Measurements from ENCODE around the gene R3HDML. TPM values are rescaled to one million over a fixed set of nuclear protein-coding genes. Genes with fewer than 3 reads are reported as not detected.
"Not testable (repeated sequence)": the region's sequence is repeated elsewhere in the genome, so short reads cannot be mapped to it uniquely, and the experiment has no call there.

Gene R3HDML
- total RNA-seq, 6 donors from 2014 or later: not detected

DNA sequence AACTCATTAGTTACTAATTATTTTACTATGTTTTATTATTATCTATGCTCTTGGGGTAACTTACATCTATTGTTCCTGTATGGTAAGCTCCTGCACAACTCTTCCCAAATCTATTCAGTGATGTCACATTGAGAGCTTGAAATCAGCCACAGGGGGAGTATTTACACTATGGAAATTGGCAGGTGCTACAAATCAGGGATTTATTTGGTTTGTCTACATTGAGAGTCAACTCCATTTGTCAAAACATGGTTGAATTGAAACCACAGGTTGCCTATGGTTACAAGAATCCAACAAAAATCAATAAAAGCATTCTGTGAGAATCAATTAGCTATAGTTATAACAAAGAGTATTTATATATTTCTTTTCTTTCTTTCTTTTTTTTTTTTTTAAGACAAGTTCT lies 22.0 kb upstream of the R3HDML start:
- Histone ChIP-seq H3K27ac (no peak overlapping the region), H3K4me1 (peaks cover 9 to 15% (median 11%) of the 10 kb centered on the region in 4 donors), H3K36me3 (no peaks in the 10 kb centered on the region), H3K27me3 (no peaks in the 10 kb centered on the region), H3K4me3 (no peak overlapping the region), H3K9me3 (no peaks in the 10 kb centered on the region)
- TF ChIP-seq POLR2A (IDR thresholded peaks at IDR 0.05) (no peak), POLR2AphosphoS5 (IDR thresholded peaks at IDR 0.05) (no peak), EP300 (IDR thresholded peaks at IDR 0.05) (no peak)
- TF ChIP-seq, protein P1, sequence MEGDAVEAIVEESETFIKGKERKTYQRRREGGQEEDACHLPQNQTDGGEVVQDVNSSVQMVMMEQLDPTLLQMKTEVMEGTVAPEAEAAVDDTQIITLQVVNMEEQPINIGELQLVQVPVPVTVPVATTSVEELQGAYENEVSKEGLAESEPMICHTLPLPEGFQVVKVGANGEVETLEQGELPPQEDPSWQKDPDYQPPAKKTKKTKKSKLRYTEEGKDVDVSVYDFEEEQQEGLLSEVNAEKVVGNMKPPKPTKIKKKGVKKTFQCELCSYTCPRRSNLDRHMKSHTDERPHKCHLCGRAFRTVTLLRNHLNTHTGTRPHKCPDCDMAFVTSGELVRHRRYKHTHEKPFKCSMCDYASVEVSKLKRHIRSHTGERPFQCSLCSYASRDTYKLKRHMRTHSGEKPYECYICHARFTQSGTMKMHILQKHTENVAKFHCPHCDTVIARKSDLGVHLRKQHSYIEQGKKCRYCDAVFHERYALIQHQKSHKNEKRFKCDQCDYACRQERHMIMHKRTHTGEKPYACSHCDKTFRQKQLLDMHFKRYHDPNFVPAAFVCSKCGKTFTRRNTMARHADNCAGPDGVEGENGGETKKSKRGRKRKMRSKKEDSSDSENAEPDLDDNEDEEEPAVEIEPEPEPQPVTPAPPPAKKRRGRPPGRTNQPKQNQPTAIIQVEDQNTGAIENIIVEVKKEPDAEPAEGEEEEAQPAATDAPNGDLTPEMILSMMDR (IDR thresholded peaks at IDR 0.05): no peak
- no peak for ATAC-seq (ENCODE audit: low FRiP score in 2 of 2)
- DNase-seq: no peak

DNA sequence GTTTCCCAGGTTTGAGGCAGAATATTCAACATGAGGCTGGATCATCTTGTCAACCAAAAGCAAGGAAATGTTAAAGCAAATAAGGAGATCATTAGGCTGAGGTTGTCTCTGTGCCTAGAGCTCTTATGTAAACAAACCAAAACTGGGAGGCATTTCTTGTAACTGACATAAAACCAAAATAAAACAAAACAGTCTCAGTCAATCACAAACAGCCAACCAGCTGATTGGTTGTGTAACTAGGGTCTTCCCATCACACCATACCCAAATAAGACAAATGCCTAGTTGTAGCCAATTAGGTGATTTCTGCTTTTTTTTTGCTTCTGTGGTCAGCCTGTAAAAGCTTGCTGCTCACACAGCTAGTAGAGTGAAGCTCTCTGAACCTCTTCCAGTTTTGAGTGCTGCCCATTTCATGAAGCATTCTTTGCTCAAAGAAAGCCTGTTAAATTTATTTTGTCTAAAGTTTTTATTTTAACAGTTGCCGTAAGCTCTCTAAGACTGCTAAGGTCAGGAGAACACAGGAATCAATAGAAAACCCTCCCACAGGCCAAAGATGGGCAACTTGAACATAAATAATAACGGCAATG lies 16.9 kb upstream of the R3HDML start:
- Histone ChIP-seq H3K27ac (no peak overlapping the region), H3K4me1 (no peaks in the 10 kb centered on the region), H3K4me3 (no peak overlapping the region), H3K9me3 (no peaks in the 10 kb centered on the region), H3K27me3 (no peaks in the 10 kb centered on the region), H3K36me3 (no peaks in the 10 kb centered on the region)
- TF ChIP-seq POLR2AphosphoS5 (IDR thresholded peaks at IDR 0.05): no peak
- TF ChIP-seq POLR2A (IDR thresholded peaks at IDR 0.05): no peak
- TF ChIP-seq, protein P1 (IDR thresholded peaks at IDR 0.05): no peak
- TF ChIP-seq EP300 (IDR thresholded peaks at IDR 0.05): no peak
- ATAC-seq (ENCODE audit: low FRiP score in 2 of 2) (no peak), DNase-seq (no peak)
- WGBS, 2 donors: 97 to 98% methylated on average over 2 of the region's 2 CpGs

DNA sequence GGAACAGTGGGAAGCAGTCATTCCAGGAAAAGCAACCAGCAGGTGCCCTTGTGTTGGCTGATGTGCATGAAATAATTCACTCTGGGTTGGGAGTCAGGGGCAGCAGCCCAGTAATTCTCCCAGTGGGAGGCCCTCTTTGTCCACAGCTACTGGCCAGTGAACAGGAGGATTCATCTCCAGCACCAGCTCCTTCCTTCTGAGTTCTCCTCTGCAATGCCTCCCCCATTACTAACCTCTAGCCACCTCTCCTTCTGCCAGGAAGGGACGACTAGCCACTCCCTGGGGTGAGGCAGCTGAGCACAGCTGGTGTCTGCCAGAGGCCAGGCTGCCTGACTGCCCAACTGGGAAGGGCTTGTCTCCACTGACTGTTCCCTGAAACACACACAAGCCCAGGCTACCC lies 12.5 kb upstream of the R3HDML start:
- DNase-seq (peak in 1 of 2 donors; percentile 25), ATAC-seq (ENCODE audit: low FRiP score in 2 of 2) (no peak)
- Histone ChIP-seq H3K36me3 (no peaks in the 10 kb centered on the region), H3K27me3 (peaks cover 0 to 8% (median 3%) of the 10 kb centered on the region in 4 donors), H3K4me3 (no peak overlapping the region), H3K27ac (no peak overlapping the region), H3K4me1 (peaks cover 4 to 8% (median 5%) of the 10 kb centered on the region in 4 donors), H3K9me3 (no peaks in the 10 kb centered on the region)
- TF ChIP-seq EP300 (IDR thresholded peaks at IDR 0.05): no peak
- TF ChIP-seq, protein P1 (IDR thresholded peaks at IDR 0.05): no peak
- no peak for TF ChIP-seq POLR2AphosphoS5 (IDR thresholded peaks at IDR 0.05)
- no peak for TF ChIP-seq POLR2A (IDR thresholded peaks at IDR 0.05)
- 30 to 56% methylated on average over 1 of the region's 1 CpG for WGBS, 2 donors

DNA sequence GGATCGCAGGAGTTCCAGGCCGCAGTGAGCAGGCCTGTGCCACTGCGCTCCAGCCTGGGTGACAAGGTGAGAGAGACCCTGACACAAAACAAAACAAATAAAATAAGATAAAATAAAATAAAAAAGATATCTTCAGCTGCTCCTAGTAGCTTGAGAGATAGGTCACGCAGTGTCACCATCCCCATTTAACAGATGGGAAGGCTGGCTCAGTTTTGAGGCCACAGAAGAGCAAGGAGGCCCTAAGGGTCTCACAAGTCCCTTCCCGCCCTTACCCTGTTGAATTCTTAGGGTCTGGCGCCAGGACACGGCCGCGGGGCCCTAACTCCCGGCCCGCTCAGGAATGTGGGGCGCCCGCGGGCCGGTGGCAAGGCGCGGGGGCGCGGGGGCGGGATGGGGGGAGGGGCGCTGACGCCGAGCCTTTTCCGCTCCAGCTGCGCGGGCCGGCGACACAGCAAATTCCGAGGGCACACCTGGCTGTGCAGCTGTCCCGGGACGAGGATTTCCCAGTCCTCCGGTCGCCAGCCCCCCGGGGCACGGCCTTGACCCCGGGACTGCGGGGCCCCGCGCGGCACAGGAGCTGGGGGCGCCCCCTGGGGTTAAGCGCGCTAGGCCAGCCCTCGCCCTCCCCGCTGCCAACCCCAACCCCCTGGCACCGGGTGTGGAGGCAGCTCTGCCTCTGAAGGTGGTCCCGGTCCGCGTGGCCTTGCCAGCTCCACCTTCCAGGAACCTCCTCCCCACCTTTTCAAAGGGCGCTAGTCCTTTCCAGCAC lies 10.3 kb upstream of the R3HDML start:
- H3K27me3 ChIP-seq: peaks cover 0 to 8% (median 3%) of the 10 kb centered on the region in 4 donors
- TF ChIP-seq POLR2AphosphoS5 (IDR thresholded peaks at IDR 0.05) (no peak), POLR2A (IDR thresholded peaks at IDR 0.05) (no peak), EP300 (IDR thresholded peaks at IDR 0.05) (no peak)
- TF ChIP-seq, protein P1 (IDR thresholded peaks at IDR 0.05): no peak
- DNase-seq (peak in 1 of 2 donors; percentile 84), ATAC-seq (ENCODE audit: low FRiP score in 2 of 2) (peak in 1 of 2 donors; percentile 17)
- peaks cover 4 to 8% (median 5%) of the 10 kb centered on the region in 4 donors for H3K4me1 ChIP-seq
- no peak overlapping the region for H3K27ac ChIP-seq
- WGBS, 2 donors: 38 to 47% methylated on average over 10 to 14 of the region's 50 CpGs
- H3K9me3 ChIP-seq: no peaks in the 10 kb centered on the region
- peak overlapping the region in 3 of 4 donors; percentile 18 to 33 (median 32) for H3K4me3 ChIP-seq
- H3K36me3 ChIP-seq: no peaks in the 10 kb centered on the region

DNA sequence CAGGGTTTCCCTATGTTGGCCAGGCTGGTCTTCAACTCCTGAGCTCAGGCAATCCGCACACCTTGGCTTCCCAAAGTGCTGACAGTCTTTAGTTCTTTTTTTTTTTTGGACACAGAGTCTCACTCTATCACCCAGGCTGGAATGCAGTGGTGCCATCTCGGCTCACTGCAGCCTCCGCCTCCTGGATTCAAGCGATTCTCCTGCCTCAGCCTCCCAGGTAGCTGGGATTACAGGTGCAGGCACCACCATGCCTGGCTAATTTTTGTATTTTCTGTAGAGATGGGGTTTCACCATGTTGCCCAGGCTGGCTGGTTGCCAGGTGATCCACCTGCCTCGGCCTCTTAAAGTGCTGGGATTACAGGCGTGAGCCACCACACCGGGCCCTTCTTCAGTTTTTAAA lies 9.1 kb upstream of the R3HDML start:
- H3K27me3 ChIP-seq; H3K27ac ChIP-seq; DNase-seq; H3K9me3 ChIP-seq; H3K4me3 ChIP-seq; ATAC-seq (ENCODE audit: low FRiP score in 2 of 2); H3K36me3 ChIP-seq; H3K4me1 ChIP-seq: not testable (repeated sequence)
- WGBS, 2 donors: 87 to 89% methylated on average over 7 of the region's 7 CpGs

Measured in upper lobe of left lung (tissue), 6 donors.